22Rv1 (cell line): ENCODE measurements around the gene AP3S1.

ENCODE experiments used
- CTCF ChIP-seq: fragments of 450-650 bp; IDR thresholded peaks from 2 replicates; pipeline ENCODE4 v1.5.1; 2017; ENCODE audit warnings: mild to moderate bottlenecking
- ZFX ChIP-seq: fragments of 450-650 bp; IDR thresholded peaks from 2 replicates; pipeline ENCODE4 v1.6.1; 2017; ENCODE audit warnings: antibody characterized with exemption, borderline replicate concordance

- no peak for TF ChIP-seq CTCF
- TF ChIP-seq ZFX = no peak
Observed at GRCh38 chr5:115949096-115949495, 107.4 kb downstream of the AP3S1 start.
